Fibroblast of lung (primary cell): Measurements from ENCODE around the gene SMTN. TPM values are rescaled to one million over a fixed set of nuclear protein-coding genes. Genes with fewer than 3 reads are reported as not detected.

Source experiments
- DNase-seq, 2 donors: peaks; one replicate each; pipeline versions ENCODE4 v3.0.0 to v3.0.0-alpha.2; 2010; ENCODE audit warnings: low read depth in 2 of 2
- H2AFZ ChIP-seq: 2 replicates; pipeline ENCODE4 v1.5.1; 2012; ENCODE audit warnings: low read length, control low read depth, inconsistent platforms
- H3K27ac ChIP-seq: 2 replicates; pipeline ENCODE4 v1.5.1; 2011; ENCODE audit warnings: low read length, control low read depth; ENCODE audit not compliant: insufficient read depth
- H3K27me3 ChIP-seq: 2 replicates; pipeline ENCODE4 v1.5.1; 2011; ENCODE audit warnings: mild to moderate bottlenecking, low read length; ENCODE audit not compliant: control insufficient read depth, insufficient read depth
- H3K36me3 ChIP-seq: 2 replicates; pipeline ENCODE4 v1.5.1; 2011; ENCODE audit warnings: low read length; ENCODE audit not compliant: control insufficient read depth, insufficient read depth
- H3K4me1 ChIP-seq: 2 replicates; pipeline ENCODE4 v1.5.1; 2011; ENCODE audit warnings: low read length; ENCODE audit not compliant: control insufficient read depth, insufficient read depth; ENCODE audit errors: extremely low read depth
- H3K4me2 ChIP-seq: 2 replicates; pipeline ENCODE4 v1.5.1; 2011; ENCODE audit warnings: low read length, control low read depth; ENCODE audit not compliant: insufficient read depth; ENCODE audit errors: extremely low read depth
- H3K4me3 ChIP-seq, 4 experiments: fragments of 200-600 bp in 1 of 4; sonication (generic) in 1 of 4; replicated peaks in 1 of 4; 2 replicates each; pipeline ENCODE4 v1.5.1; 2011 to 2016; ENCODE audit warnings: low read length in 4 of 4, low read depth in 3 of 4, mild to moderate bottlenecking in 3 of 4, control low read depth in 2 of 4, inconsistent platforms in 1 of 4, mixed read lengths in 1 of 4; ENCODE audit not compliant: insufficient read depth in 1 of 4; ENCODE audit errors: control extremely low read depth in 1 of 4
- H3K79me2 ChIP-seq: 2 replicates; pipeline ENCODE4 v1.5.1; 2012; ENCODE audit warnings: mild to moderate bottlenecking, low read length, inconsistent platforms; ENCODE audit not compliant: control insufficient read depth, insufficient read depth
- H3K9ac ChIP-seq: 2 replicates; pipeline ENCODE4 v1.5.1; 2011; ENCODE audit warnings: mild to moderate bottlenecking, low read length, control low read depth; ENCODE audit not compliant: insufficient read depth
- H3K9me3 ChIP-seq: 2 replicates; pipeline ENCODE4 v1.5.1; 2012; ENCODE audit warnings: low read depth, low read length; ENCODE audit not compliant: control insufficient read depth, insufficient read depth
- H4K20me1 ChIP-seq: 2 replicates; pipeline ENCODE4 v1.5.1; 2011; ENCODE audit warnings: low read length; ENCODE audit not compliant: control insufficient read depth, insufficient read depth; ENCODE audit errors: extremely low read depth
- EZH2 ChIP-seq: IDR thresholded peaks from 2 replicates; pipeline ENCODE4 v1.5.1; 2012; ENCODE audit warnings: low read length, control low read depth, mild to moderate bottlenecking; ENCODE audit errors: missing control alignments
- polyA plus RNA-seq, 2 donors: library from polyadenylated mRNA; depleted of rRNA in 1 of 2; stranded (reverse) in 1 of 2; unstranded in 1 of 2; fragments of >200 nt; gene quantifications; 2 replicates each; pipeline ENCODE4 v1.2.1, GENCODE V29; 2011 to 2012; ENCODE audit warnings: missing spikeins in 1 of 2
- total RNA-seq: library from RNA; depleted of rRNA; stranded (reverse); fragments of >200 nt; gene quantifications from 2 replicates; pipeline ENCODE4 v1.2.1, GENCODE V29; 2014
- TF ChIP-seq, protein P1 (sequence below), 2 donors: IDR thresholded peaks in 1 of 2; conservative IDR thresholded peaks in 1 of 2; 1 replicate in 1 of 2; 2 replicates in 1 of 2; pipeline ENCODE4 v1.5.1; 2011 to 2012; ENCODE audit warnings: low read length in 2 of 2, control low read depth in 1 of 2, inconsistent platforms in 1 of 2, low read depth in 1 of 2, mild to moderate bottlenecking in 1 of 2

SMTN gene
- total and polyA plus RNA-seq, 2 donors (not counting 1 experiment from before 2014, with no cell fraction given) = 43.7 to 95.1 TPM

- no peak for DNase-seq
- Histone ChIP-seq H2AFZ (no peak overlapping the region), H3K9ac (no peak overlapping the region), H3K36me3 (peaks cover 60% of the 10 kb centered on the region), H3K9me3 (no peaks in the 10 kb centered on the region), H3K4me2 (no peak overlapping the region), H3K4me3 (no peak overlapping the region), H3K27me3 (no peaks in the 10 kb centered on the region), H3K27ac (no peak overlapping the region), H3K4me1 (peaks cover 14% of the 10 kb centered on the region), H3K79me2 (no peaks in the 10 kb centered on the region), H4K20me1 (no peaks in the 10 kb centered on the region)
- TF ChIP-seq EZH2 = no peak
- TF ChIP-seq, protein P1, sequence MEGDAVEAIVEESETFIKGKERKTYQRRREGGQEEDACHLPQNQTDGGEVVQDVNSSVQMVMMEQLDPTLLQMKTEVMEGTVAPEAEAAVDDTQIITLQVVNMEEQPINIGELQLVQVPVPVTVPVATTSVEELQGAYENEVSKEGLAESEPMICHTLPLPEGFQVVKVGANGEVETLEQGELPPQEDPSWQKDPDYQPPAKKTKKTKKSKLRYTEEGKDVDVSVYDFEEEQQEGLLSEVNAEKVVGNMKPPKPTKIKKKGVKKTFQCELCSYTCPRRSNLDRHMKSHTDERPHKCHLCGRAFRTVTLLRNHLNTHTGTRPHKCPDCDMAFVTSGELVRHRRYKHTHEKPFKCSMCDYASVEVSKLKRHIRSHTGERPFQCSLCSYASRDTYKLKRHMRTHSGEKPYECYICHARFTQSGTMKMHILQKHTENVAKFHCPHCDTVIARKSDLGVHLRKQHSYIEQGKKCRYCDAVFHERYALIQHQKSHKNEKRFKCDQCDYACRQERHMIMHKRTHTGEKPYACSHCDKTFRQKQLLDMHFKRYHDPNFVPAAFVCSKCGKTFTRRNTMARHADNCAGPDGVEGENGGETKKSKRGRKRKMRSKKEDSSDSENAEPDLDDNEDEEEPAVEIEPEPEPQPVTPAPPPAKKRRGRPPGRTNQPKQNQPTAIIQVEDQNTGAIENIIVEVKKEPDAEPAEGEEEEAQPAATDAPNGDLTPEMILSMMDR (conservative IDR thresholded peaks at IDR 0.05 in 1 of 2, IDR thresholded peaks at IDR 0.05 in 1 of 2; ENCODE audit: low read depth in 1 of 2, low read length in 2 of 2) = no peak
Measured at GRCh38 chr22:31097941-31098631, 17.0 kb downstream of the SMTN start.

GRCh38 chr22:31098632-31099110 is 17.6 kb downstream of the SMTN start:
- Histone ChIP-seq H3K9ac (no peak overlapping the region), H3K4me3 (no peak overlapping the region), H3K36me3 (peaks cover 58% of the 10 kb centered on the region), H2AFZ (no peak overlapping the region), H3K4me2 (no peak overlapping the region), H3K27me3 (no peaks in the 10 kb centered on the region), H3K79me2 (peaks cover 3% of the 10 kb centered on the region), H3K4me1 (peaks cover 20% of the 10 kb centered on the region), H3K9me3 (no peaks in the 10 kb centered on the region), H3K27ac (peak overlapping the region; percentile 25), H4K20me1 (no peaks in the 10 kb centered on the region)
- TF ChIP-seq, protein P1 (conservative IDR thresholded peaks at IDR 0.05 in 1 of 2, IDR thresholded peaks at IDR 0.05 in 1 of 2; ENCODE audit: low read depth in 1 of 2, low read length in 2 of 2) = no peak
- no peak for TF ChIP-seq EZH2
- no peak for DNase-seq

DNA sequence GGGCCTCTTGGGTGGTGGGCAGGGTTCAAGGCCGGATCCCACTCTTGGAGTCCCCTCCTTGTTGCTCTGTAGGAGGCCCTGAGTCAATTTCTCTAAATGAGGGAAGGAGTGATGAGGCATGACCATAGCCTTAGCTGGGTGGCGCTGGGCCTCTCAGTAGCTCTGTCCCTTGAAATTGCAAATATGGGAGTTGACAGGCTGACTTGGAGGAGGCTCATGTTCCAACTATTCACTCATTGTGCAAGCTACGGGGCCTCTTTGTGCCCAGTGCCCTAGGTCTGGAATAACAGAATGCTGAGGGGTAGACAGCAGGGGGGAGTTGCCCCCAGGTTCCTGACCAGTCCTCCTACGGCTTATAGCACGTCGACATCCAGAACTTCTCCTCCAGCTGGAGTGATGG is 18.3 kb downstream of the SMTN start:
- peaks cover 60% of the 10 kb centered on the region for H3K36me3 ChIP-seq
- no peaks in the 10 kb centered on the region for H3K27me3 ChIP-seq
- no peak overlapping the region for H3K4me3 ChIP-seq
- peak in 1 of 2 donors; percentile 48 for DNase-seq
- H3K79me2 ChIP-seq = peaks cover 7% of the 10 kb centered on the region
- H4K20me1 ChIP-seq = no peaks in the 10 kb centered on the region
- no peak overlapping the region for H2AFZ ChIP-seq
- peaks cover 21% of the 10 kb centered on the region for H3K4me1 ChIP-seq
- no peak overlapping the region for H3K4me2 ChIP-seq
- TF ChIP-seq, protein P1 (conservative IDR thresholded peaks at IDR 0.05 in 1 of 2, IDR thresholded peaks at IDR 0.05 in 1 of 2; ENCODE audit: low read depth in 1 of 2, low read length in 2 of 2) = no peak
- TF ChIP-seq EZH2 = no peak
- peak overlapping the region; percentile 25 for H3K27ac ChIP-seq
- H3K9me3 ChIP-seq = no peaks in the 10 kb centered on the region
- H3K9ac ChIP-seq = no peak overlapping the region
